ENCODE results near the gene B4GALNT4.
"Not testable (repeated sequence)": the region's sequence is repeated elsewhere in the genome, so short reads cannot be mapped to it uniquely, and the experiment has no call there.

B4GALNT4 gene, protein sequence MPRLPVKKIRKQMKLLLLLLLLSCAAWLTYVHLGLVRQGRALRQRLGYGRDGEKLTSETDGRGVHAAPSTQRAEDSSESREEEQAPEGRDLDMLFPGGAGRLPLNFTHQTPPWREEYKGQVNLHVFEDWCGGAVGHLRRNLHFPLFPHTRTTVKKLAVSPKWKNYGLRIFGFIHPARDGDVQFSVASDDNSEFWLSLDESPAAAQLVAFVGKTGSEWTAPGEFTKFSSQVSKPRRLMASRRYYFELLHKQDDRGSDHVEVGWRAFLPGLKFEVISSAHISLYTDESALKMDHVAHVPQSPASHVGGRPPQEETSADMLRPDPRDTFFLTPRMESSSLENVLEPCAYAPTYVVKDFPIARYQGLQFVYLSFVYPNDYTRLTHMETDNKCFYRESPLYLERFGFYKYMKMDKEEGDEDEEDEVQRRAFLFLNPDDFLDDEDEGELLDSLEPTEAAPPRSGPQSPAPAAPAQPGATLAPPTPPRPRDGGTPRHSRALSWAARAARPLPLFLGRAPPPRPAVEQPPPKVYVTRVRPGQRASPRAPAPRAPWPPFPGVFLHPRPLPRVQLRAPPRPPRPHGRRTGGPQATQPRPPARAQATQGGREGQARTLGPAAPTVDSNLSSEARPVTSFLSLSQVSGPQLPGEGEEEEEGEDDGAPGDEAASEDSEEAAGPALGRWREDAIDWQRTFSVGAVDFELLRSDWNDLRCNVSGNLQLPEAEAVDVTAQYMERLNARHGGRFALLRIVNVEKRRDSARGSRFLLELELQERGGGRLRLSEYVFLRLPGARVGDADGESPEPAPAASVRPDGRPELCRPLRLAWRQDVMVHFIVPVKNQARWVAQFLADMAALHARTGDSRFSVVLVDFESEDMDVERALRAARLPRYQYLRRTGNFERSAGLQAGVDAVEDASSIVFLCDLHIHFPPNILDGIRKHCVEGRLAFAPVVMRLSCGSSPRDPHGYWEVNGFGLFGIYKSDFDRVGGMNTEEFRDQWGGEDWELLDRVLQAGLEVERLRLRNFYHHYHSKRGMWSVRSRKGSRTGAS

DNA sequence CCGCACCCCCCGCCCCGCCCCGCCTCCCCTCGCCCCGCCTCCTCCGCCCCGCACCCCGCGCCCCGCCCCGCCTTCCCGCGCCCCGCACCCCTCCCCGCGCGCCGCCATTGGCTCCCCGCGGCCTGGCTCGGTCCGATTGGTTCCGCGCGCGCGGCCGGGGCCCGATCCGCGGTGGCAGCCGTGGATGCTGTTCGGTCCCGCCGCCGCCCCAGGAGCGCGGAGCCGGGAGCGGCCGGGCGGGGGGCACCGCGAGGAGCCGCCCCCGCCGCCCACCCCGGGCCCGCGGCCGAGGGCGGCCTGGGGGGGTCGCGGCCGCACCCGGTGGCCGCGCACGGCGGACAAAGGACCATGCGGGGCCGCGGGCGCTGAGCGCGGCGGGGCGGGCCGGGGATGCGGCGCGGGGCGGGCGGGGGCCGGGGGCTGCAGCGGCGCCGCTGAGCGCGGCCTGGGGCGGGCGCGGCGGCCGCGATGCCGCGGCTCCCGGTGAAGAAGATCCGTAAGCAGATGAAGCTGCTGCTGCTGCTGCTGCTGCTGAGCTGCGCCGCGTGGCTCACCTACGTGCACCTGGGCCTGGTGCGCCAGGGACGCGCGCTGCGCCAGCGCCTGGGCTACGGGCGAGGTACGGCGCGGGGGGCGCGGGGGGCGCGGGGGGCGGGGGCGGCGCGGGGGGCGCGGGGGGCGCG, at the start of gene B4GALNT4:
Gene B4GALNT4 (plus strand): TSS at position 164 of the 683 bp plus-strand sequence. CDS start 305 bp downstream, at position 469.
- DNase-seq = no peak

DNA sequence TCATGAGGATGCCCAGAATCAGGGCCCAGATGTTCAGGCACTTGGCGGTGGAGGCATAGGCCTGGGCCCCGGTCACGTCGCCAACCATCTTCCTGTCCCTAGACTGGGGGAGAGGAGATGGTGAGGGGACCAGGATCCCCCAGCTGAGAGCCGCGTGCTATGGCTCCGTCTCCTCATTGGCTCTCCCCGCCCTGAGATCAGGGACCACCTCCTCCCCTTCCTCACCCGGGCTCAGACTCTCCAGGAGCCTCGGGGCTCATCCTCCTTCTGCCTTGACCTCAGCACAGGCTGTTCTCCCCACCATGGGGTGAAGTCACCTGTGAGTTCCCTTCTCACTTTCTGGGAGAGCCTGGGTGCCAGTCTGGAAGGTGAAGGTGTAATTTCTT, 49.4 kb upstream of the B4GALNT4 start:
- DNase-seq = not testable (repeated sequence)

DNA sequence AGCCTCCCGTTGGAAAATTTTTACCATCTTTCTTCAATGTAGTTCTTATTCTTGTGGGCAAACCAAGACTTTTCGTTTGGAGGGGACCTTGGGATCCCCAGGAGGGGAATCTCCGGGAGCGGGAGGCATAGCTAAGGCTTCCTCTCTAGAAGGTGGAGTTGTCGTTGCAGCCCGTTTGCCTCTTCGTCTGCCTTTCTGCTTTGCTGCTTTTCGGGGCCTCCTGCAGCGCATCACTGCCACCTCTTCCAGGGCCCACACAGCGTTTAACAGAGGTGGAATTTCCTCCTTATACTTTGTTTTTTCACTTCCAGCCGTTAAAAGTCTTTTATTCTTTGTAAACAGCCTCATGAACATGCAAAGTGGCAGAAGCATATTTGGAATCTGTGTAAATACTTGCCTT, 45.1 kb upstream of the B4GALNT4 start:
- DNase-seq = no peak

DNA sequence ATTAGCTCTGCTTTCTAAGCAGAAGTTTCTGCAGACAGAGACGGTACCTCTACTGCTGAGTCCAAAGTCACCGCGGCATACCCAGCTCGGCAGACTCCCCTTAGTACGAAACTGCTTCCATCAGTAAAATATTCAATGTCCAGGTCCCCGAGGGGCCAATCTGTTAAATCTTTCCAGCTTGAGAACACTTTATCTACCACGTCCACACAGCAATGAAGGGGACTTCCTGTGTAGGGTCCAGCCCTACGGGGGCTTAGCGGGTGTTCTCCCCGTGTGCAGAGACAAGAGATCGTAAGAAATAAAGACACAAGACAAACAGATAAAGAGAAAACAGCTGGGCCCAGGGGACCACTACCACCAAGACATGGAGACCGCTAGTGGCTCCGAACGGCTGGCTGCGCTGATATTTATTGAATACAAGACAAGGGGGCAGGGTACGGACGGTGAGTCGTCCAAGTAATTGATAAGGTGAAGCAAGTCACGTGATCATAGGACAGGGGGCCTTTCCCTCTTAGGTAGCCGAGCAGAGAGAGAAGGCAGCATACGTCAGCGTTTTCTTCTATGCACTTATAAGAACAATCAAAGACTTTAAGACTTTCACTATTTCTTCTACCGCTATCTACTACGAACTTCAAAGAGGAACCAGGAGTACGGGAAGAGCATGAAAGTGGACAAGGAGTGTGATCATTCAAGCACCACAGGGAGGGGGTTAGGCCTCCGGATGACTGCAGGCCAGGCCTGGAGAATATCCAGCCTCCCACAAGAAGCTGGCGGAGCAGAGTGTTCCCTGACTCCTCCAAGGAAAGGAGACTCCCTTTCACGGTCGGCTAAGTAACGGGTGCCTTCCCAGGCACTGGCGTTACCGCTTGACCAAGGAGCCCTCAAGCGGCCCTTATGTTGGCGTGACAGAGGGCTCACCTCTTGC, 44.4 kb upstream of the B4GALNT4 start:
- DNase-seq = not testable (repeated sequence)

DNA sequence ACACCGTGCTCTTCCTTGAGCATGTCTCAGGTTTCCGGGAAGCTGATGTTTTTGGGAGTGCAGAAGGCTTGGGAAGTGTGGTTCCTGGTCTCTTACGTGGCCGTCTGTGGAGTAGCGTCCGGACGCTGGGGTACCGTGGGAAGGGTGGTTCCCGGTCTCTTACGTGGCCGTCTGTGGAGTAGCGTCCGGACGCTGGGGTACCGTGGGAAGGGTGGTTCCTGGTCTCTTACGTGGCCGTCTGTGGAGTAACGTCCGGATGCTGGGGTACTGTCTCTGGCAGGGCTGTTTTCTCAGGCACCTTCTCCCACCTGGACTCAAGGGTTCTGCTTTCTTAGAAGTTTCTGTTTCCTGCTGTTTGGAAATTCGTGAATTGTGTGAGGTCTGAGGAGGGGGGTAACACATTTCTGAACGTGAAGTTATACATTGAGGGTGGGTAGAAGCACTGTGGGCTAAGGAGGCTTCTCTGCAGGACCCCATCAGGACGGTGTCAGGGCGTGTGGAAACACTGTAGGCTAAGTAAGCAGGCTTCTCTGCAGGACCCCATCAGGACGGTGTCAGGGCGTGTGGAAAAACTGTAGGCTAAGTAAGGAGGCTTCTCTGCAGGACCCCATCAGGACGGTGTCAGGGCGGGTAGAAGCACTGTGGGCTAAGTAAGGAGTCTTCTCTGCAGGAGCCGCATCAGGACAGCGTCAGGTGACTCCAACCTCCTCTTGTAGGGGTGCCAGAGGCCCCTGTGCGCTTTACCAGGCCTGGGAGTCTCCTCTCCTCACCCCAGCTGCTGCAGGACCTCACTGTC, 43.3 kb upstream of the B4GALNT4 start:
- DNase-seq = no peak

DNA sequence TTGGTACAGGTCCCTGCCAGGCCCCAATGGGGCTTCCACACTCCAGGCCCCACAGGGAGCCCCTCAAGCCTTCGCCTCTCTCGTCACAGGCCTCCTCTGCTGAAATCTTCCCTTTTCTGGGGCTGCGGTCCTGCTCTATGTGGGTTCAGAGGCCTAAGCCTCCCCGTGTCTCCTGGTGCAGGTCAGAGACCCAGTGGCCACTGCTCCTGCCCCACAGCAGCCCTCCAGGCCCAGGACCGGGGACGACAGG, 42.8 kb upstream of the B4GALNT4 start:
- DNase-seq = no peak

DNA sequence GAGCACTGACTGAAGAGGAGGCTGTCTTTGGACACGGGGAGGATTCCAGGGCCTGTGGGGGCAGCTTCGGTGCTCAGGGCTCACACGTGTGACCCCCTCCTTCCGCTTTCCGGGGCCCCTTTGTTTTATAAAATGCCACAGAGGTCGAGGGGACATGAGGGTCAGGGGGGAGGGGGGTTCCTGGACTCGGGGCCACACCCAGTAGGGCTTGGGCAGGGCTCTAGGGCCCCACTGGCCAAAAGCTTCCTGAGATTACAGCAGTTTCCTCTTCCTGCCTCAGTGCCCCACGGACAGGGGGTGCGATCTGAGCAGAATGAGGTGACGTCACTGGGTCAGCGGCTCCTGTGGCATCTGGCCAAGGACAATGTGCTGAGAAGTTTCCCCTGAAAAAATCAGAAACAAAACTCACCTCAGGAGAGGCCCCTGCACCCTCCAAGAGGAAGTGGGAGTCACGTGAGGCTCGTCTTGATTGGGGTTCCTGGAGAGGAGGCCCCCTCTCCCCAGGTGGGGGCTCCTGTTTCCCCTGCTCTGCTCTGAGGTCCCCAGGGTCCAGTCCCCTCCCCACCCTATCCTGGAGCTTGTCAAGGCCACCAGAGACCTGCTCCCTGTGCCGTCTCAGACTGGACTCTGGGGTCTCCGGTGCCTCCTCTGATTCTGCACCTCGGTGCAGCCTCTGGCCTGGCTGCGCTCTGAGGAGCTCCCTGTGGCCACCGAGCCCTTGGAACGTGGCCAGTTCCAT, 42.3 kb upstream of the B4GALNT4 start:
- peak; percentile 85 for DNase-seq

DNA sequence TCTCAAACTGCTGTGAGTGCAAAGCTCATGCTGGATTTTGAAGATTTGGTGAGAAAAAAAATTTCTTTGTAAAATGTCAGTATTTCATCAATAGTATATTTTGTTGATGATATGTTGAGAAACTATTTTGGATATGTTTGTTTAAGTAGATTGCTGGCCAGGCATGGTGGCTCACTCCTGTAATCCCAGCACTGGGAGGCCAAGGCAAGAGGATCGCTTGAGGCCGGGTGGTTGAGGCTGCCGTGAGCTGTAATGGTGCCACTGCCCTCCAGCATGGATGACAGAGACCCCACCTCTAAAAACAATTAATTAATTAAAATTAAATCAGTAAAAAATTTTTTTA, 41.7 kb upstream of the B4GALNT4 start:
- DNase-seq = no peak

DNA sequence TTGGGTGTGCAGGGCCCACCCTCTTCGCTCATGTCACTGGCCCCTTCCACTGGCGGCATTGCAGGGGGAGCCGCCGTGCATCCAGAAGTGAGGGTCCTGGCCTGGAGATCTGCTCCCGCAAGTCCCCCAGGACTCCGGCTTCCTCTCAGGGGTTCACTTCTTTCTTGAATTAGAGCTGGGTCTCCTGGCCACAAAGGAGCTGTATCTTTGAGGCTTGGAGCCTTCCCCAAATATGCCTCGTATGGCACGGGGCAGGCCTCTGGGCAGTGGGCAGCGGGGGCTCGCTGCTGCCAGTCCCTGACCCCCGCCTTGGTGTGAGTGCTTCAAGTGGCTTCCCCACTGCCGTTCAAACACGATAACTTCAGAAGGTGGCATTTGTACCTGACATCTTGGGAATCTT, 41.3 kb upstream of the B4GALNT4 start:
- DNase-seq = no peak

DNA sequence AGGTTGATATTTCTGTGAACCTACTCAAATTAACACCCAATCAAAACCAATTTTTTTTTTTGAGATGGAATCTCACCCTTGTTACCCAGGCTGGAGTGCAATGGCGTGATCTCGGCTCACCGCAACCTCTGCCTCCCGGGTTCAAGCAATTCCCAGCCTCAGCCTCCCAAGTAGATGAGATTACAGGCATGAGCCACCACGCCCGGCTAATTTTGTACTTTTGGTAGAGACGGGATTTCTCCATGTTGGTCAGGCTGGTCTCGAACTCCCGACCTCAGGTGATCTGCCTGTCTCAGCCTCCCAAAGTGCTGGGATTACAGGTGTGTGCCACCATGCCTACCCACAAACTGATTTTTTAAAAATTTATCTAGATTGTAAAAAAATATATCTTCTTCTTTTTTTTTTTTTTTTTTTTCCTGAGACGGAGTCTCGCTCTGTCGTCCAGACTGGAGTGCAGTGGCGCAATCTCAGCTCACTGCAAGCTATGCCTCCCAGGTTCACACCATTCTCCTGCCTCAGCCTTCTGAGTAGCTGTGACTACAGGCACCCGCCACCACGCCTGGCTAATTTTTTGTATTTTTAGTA, 40.7 kb upstream of the B4GALNT4 start:
- not testable (repeated sequence) for DNase-seq

DNA sequence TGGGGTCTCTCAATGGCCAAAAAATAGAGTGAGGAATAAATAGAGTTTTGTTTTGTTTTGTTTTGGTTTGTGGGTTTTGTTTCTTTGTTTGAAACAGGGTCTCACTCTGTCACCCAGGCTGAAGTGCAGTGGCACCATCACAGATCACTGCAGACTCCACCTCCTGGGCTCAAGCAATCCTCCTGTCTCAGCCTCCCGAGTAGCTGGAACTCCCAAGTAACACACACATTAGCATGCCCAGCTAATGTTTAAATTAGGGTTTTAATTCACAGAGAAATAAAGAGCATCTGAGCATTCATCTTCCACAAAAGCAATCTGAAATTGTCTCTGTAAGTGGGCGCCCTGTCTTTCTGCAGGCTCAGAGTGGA, 39.4 kb upstream of the B4GALNT4 start:
- DNase-seq = no peak

DNA sequence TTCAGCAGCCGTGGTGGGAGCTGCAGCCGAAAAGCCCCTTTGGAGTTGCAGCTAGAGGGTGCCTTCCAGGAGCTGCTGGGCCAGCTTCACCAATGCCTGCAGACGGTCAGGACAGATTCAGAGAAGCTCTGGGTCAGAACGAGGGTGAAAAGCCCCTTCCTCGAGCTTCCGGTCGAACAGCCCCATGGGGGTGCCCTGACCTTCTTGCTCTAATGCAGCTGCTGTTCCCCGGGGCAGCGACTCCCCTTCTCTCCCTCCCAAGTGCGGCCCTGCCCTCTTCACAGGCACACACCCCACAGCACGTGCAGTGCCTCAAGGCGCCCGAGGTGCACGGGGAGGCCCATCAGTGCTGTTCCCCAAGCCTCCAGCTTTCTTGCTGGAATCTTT, 39.0 kb upstream of the B4GALNT4 start:
- no peak for DNase-seq

DNA sequence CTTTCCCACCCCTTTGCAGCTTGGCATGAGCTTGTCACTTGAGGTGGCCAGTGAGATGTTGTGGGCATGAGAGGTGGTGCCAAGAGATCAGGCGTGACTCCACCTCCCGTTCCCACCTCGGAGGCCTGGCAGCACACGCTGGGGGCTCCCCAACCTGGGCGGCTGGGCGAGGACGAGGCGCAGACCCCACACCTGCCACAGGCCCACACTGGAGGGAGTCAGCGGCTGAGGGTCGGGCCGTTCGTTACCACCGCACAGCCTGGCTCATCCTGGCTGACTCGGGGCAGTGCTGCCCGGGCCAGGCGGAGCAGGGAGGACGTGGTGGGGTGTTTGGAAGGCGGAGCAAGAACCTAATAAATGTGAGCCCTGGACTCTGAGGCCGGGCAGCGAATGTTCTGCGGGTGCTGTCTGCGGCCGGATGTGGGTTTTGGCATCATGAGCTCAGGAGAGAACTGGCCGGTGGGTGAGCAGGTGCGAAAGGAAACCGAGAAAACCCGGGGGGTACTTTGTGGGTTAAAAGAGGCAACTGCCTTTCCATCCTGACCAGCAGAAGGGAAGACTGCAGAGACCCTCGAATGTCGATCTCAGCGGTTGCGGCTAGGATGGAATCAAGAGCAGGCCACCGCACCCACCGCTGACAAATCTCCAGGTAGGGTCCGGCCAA, 38.5 kb upstream of the B4GALNT4 start:
- DNase-seq = peak; percentile 26

DNA sequence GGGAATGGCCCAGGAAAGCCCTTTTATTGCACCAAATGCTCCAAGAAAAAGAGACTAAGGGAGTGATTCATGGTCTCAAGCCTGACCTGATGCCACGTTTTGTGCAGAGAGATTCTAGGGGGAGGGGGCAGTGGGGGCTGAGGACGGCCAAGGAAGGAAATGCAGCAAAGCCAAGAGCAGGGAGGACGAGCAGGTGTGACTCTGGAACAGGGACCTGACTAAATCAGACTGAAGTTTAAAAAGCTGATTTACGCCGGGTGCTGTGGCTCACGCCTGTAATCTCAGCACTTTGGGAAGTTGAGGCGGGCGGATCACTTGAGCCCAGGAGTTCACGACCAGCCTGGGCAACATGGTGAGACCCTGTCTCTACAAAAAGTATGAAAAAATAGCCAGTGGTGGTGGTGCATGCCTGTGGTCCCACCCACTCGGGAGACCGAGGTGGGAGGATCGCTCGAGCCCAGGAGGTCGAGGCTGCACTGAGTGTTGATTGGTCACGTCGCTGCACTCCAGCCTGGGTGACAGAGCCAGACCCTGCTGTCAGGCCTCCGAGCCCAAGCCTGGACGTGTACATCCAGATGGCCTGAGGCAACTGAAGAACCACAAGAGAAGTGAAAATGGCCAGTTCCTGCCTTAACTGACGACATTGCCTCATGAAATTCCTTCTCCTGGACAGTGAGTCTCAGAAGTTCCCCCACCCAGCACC, 37.8 kb upstream of the B4GALNT4 start:
- no peak for DNase-seq

DNA sequence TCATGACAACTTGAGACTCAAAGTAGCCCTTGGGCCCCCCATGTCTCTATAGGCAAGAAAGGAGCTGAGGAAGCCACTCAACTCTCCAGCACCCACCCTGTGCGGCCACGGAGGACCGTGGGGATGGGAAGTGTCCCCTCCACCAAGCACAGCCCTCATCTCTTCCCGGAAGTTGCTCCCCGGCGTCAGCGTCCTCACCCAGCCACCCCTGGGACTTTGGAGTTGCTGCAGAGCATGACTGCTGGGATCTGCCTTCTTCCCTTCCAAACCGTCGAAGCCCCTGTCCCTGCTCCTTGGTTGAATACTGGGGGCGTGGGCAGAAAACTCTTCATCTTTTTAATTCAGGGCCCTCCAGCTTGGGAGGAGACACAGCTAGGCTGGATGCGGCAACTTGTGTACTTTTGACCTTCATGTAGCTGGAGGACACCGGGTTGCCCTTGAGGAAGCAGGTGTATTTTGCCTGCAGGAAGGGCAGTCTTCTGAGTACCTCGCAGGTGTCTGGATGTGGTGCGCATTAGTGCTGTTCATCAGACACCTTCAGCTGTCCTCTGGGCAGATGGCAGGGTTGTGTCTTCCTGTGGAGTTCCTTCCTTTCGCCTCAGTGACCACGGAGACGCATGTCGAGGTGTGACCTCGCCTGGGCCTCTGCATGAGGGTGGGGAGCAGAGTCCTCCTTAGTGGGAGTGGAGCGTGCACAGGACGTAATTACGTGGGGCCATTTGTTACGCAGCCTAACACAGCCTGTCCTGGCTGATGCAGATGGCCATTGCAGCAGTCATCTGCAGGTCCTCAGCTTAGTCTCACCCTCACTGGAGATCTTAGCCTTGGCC, 36.4 kb upstream of the B4GALNT4 start:
- DNase-seq = no peak

DNA sequence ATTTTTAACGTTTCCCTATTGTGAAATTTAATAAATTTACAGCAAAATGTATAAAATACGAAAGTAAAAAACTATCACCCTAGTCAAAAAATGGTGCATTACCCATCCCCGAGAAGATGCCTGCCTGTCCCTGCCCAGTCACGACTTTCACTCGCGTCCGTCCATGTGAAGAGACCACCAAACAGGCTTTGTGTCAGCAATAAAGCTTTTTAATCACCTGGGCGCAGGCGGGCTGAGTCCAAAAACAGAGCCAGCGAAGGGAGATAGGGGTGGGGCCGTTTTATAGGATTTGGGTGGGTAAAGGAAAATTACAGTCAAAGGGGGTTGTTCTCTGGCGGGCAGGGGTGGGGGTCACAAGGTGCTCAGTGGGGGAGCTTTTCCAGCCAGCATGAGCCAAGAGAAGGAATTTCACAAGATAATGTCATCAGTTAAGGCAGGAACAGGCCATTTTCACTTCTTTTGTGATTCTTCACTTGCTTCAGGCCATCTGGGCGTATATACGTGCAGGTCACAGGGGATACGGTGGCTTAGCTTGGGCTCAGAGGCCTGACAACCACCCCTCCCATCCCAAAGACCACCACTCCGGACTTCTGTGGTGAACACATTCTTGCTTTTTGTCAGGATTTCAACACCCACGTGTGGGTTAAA, 35.6 kb upstream of the B4GALNT4 start:
- DNase-seq = not testable (repeated sequence)

DNA sequence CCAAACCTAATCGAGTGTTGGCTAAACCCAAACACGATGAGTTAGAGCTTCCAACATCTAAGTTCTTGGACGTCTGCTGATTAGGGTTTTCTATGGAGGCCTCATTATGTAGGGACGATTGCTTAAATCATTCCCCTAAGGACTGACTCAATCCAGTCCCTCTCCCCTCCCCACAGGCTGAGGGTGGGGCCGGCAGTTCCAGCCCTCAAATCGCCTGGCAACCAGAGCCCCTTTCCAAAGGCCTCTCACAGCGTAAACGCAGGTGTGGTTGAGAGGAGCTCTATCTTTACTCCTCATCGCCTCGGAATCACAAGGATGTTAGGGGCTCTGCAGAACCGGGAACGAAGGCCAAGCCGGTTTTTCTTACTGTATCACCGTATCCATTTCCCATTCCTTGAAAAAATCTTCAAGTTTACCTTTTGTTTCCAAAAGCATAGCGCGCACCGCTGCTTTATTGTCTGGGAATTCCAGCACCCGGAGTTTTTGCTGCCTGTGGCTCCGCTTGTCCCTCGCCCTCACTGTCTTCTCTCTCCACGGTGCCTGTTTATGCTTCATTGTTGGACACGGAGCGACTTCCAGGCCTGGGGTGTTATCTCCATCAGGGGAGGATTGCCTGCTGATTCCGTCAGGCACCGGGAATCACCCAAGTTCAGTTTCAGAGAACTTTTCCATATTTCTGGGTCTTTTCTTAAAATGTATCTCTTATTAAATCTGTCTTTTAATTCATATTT, 34.9 kb upstream of the B4GALNT4 start:
- DNase-seq = no peak

Measured in CD4-positive, alpha-beta T cell treated with Interleukin-15 for 1 hour (primary cell).